ENCODE measurements around the gene ZKSCAN3.
"Not testable (repeated sequence)": the region's sequence is repeated elsewhere in the genome, so short reads cannot be mapped to it uniquely, and the experiment has no call there.

DNA sequence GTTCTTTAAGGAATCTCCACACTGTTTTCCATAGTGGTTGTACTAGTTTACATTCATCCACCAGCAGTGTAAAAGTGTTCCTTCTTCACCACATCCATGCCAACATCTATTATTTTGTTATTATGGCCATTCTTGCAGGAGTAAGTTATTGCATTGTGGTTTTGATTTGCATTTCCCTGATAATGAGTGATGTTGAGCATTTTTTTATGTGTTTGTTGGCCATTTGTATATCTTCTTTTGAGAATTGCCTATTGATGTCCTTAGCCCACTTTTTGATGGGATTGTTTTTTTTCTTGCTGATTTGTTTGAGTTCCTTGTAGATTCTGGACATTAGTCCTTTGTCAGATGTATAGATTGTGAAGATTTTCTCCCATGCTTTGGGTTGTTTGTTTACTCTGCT is 43.4 kb upstream of the ZKSCAN3 start:
- TF ChIP-seq, protein P1, sequence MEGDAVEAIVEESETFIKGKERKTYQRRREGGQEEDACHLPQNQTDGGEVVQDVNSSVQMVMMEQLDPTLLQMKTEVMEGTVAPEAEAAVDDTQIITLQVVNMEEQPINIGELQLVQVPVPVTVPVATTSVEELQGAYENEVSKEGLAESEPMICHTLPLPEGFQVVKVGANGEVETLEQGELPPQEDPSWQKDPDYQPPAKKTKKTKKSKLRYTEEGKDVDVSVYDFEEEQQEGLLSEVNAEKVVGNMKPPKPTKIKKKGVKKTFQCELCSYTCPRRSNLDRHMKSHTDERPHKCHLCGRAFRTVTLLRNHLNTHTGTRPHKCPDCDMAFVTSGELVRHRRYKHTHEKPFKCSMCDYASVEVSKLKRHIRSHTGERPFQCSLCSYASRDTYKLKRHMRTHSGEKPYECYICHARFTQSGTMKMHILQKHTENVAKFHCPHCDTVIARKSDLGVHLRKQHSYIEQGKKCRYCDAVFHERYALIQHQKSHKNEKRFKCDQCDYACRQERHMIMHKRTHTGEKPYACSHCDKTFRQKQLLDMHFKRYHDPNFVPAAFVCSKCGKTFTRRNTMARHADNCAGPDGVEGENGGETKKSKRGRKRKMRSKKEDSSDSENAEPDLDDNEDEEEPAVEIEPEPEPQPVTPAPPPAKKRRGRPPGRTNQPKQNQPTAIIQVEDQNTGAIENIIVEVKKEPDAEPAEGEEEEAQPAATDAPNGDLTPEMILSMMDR (IDR thresholded peaks at IDR 0.05) = not testable (repeated sequence)
- TF ChIP-seq POLR2A (IDR thresholded peaks at IDR 0.05) = not testable (repeated sequence)

Data from suprapubic skin (tissue), 3 donors.